Epithelial cell of esophagus (primary cell): ENCODE measurements around the gene STAT2.

Experiments used
- DNase-seq: peaks from one replicate; pipeline ENCODE4 v3.0.0; 2010; ENCODE audit warnings: low read depth
- H3K4me3 ChIP-seq: 2 replicates; pipeline ENCODE4 v1.5.1; 2011; ENCODE audit warnings: mild to moderate bottlenecking, low read length, control low read depth
- TF ChIP-seq, protein P1 (sequence below): IDR thresholded peaks from 2 replicates; pipeline ENCODE4 v1.5.1; 2011; ENCODE audit warnings: low read depth, mild to moderate bottlenecking, low read length, control low read depth, inconsistent platforms; ENCODE audit not compliant: insufficient read depth; ENCODE audit errors: missing control alignments

STAT2 gene

DNA sequence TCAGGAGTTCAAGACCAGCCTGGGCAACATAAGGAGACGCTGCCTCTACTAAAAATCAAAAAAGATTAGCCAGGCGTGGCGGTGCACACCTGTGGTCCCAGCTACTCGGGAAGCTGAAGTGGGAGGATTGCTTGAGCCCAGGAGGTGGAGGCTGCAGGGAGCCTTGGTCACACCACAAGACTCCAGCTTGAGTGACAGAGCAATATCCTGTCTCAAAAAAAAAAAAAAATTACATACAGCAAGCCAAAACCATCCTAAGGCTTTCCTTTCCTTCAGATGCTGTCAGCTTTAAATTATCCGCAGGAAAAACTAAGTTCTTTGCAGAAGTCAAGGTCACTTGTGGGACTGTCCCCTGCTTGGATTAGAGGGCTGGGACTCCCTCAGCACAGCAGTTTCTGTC lies 61.1 kb downstream of the STAT2 start:
- H3K4me3 ChIP-seq: peak overlapping the region; percentile 77
- DNase-seq: no peak
- TF ChIP-seq, protein P1, sequence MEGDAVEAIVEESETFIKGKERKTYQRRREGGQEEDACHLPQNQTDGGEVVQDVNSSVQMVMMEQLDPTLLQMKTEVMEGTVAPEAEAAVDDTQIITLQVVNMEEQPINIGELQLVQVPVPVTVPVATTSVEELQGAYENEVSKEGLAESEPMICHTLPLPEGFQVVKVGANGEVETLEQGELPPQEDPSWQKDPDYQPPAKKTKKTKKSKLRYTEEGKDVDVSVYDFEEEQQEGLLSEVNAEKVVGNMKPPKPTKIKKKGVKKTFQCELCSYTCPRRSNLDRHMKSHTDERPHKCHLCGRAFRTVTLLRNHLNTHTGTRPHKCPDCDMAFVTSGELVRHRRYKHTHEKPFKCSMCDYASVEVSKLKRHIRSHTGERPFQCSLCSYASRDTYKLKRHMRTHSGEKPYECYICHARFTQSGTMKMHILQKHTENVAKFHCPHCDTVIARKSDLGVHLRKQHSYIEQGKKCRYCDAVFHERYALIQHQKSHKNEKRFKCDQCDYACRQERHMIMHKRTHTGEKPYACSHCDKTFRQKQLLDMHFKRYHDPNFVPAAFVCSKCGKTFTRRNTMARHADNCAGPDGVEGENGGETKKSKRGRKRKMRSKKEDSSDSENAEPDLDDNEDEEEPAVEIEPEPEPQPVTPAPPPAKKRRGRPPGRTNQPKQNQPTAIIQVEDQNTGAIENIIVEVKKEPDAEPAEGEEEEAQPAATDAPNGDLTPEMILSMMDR: no peak

DNA sequence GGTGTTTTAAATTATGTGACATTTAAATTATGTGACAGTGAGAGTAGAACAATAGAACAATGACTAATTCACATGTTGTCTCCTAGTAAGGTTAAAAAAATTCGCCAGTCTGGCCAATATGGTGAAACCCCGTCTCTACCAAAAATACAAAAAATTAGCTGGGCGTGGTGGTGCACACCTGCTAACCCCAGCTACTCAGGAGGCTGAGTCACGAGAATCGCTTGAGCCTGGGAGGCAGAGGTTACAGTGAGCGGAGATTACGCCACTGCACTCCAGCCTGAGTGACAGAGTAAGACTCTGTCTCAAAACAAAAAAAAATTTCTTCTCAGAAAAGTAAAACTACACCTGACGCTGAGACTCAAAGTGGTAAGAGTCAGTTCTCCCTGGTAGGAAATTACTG lies 62.5 kb downstream of the STAT2 start:
- peak; percentile 22 for DNase-seq
- TF ChIP-seq, protein P1: no peak
- no peak overlapping the region for H3K4me3 ChIP-seq

DNA sequence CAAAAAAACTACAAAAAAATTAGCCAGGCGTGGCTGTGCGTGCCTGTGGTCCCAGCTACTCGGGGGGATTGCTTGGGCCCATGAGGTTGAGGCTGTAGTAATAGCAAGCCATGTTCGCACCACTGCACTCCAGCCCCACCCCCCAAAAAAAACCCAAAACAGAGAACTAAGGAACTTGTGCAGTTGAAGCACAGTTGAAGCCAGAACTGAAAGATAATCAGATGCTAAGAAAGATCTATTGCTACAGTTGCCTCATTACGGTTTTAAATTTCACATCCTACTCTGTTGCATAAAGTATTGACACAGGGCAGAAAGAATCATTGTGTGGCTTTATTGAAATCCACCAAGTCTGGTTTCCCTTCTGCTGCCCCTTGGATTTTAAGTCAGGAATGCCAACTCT lies 63.6 kb downstream of the STAT2 start:
- no peak for DNase-seq
- no peak overlapping the region for H3K4me3 ChIP-seq
- TF ChIP-seq, protein P1: no peak

DNA sequence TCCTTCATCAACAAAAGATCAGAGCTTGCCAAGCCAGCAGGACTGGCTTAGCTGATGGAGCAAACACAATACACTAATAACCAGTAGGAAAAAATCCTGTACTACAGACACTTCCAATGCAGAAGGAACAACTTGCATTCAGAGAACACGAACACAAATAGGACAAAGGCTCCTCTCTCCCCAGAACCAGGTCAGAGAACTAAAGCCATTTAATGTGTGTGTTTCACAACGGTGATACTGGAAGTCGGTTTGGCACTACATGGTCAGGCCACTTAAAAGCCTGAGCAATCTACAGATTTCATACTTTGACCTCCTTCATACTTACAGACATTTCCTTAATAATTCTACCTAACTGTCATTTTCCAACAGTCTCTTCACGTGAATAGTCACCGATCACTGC lies 66.1 kb downstream of the STAT2 start:
- DNase-seq: no peak
- TF ChIP-seq, protein P1: no peak
- H3K4me3 ChIP-seq: no peak overlapping the region
